ENCODE measurements around the gene PTPRS. TPM values are rescaled to one million over a fixed set of nuclear protein-coding genes. Genes with fewer than 3 reads are reported as not detected.

Gene PTPRS
- total and polyA plus RNA-seq, 2 of the 13 experiments (the other 11 are each of a cell fraction or from before 2014, with no cell fraction given): 32.7 to 43.9 TPM

- peak; percentile 99 for TF ChIP-seq AHR (CRISPR knock-in tag; IDR thresholded peaks at IDR 0.05)
- TF ChIP-seq ZNF879 (CRISPR knock-in tag; IDR thresholded peaks at IDR 0.05): peak; percentile 100
- no peak for TF ChIP-seq ATM (IDR thresholded peaks at IDR 0.05; ENCODE audit: borderline replicate concordance)
- TF ChIP-seq ZNF550 (CRISPR knock-in tag; IDR thresholded peaks at IDR 0.05; ENCODE audit: borderline replicate concordance): no peak
- TF ChIP-seq ZNF720 (CRISPR knock-in tag; IDR thresholded peaks at IDR 0.05): 0 out of 2 replicates have a peak, but pooled peaks have one; percentile 72
- peak; percentile 92 for TF ChIP-seq ZNF205 (CRISPR knock-in tag; IDR thresholded peaks at IDR 0.05)
- TF ChIP-seq SOX6 (IDR thresholded peaks at IDR 0.05): no peak
- TF ChIP-seq SOX6 (CRISPR knock-in tag; IDR thresholded peaks at IDR 0.05): peak; percentile 61; the same call in 1 of the 2 replicates
- TF ChIP-seq ZBTB43 (CRISPR knock-in tag; conservative IDR thresholded peaks at IDR 0.05): peak; percentile 97
- peak; percentile 79; the same call in 1 of the 2 replicates for TF ChIP-seq ZBED4 (CRISPR knock-in tag; IDR thresholded peaks at IDR 0.05; ENCODE audit: borderline replicate concordance)
- TF ChIP-seq PATZ1 (CRISPR knock-in tag; IDR thresholded peaks at IDR 0.05): peak; percentile 56
- TF ChIP-seq ZBTB49 (CRISPR knock-in tag; IDR thresholded peaks at IDR 0.05; ENCODE audit: borderline replicate concordance): peak; percentile 79; the same call in 1 of the 2 replicates
- TF ChIP-seq CEBPG (CRISPR knock-in tag; IDR thresholded peaks at IDR 0.05): peak; percentile 60
- TF ChIP-seq UBTF (CRISPR knock-in tag; IDR thresholded peaks at IDR 0.05): no peak
- TF ChIP-seq HNF1B (CRISPR knock-in tag; IDR thresholded peaks at IDR 0.05): no peak
Measured at GRCh38 chr19:5340637-5341447, at the start of gene PTPRS (continued).

Measured in HepG2 (cell line).